ENCODE measurements around the gene FGFR2.

Gene FGFR2

GRCh38 chr10:121497513-121498470, 100.5 kb downstream of the FGFR2 start:
- no peaks in the 10 kb centered on the region for H3K9me3 ChIP-seq (ENCODE audit: low read length)
- no peak overlapping the region for H3K4me3 ChIP-seq (ENCODE audit: low read depth in 1 of 2, low read length in 2 of 2)
- peaks cover 56% of the 10 kb centered on the region for H3K36me3 ChIP-seq (ENCODE audit: insufficient read depth, low read length)
- H3K4me1 ChIP-seq (ENCODE audit: insufficient read depth, low read length), result peaks cover 14% of the 10 kb centered on the region
- no peaks in the 10 kb centered on the region for H3K27me3 ChIP-seq (ENCODE audit: control insufficient read depth in 1 of 2, insufficient read depth in 2 of 2, low read length in 2 of 2)
- H3K27ac ChIP-seq (ENCODE audit: low read depth, low read length), result no peak overlapping the region
- no peak overlapping the region for H3K9ac ChIP-seq (ENCODE audit: low read length)

GRCh38 chr10:121495719-121496118, 102.5 kb downstream of the FGFR2 start:
- H3K4me3 ChIP-seq (ENCODE audit: low read depth in 1 of 2, low read length in 2 of 2), result no peak overlapping the region
- H3K9me3 ChIP-seq (ENCODE audit: low read length), result no peaks in the 10 kb centered on the region
- peaks cover 44% of the 10 kb centered on the region for H3K36me3 ChIP-seq (ENCODE audit: insufficient read depth, low read length)

GRCh38 chr10:121494296-121494695, 103.9 kb downstream of the FGFR2 start:
- H3K36me3 ChIP-seq (ENCODE audit: insufficient read depth, low read length), result peaks cover 40% of the 10 kb centered on the region
- peaks cover 17% of the 10 kb centered on the region for H3K4me1 ChIP-seq (ENCODE audit: insufficient read depth, low read length)
- no peaks in the 10 kb centered on the region for H3K9me3 ChIP-seq (ENCODE audit: low read length)
- H3K4me3 ChIP-seq (ENCODE audit: low read depth in 1 of 2, low read length in 2 of 2), result no peak overlapping the region
- H3K9ac ChIP-seq (ENCODE audit: low read length), result no peak overlapping the region
- no peaks in the 10 kb centered on the region for H3K27me3 ChIP-seq (ENCODE audit: control insufficient read depth in 1 of 2, insufficient read depth in 2 of 2, low read length in 2 of 2)
- no peak overlapping the region for H3K27ac ChIP-seq (ENCODE audit: low read depth, low read length)

More at GRCh38 chr10:121495719-121496118, 102.5 kb downstream of the FGFR2 start:
- Histone ChIP-seq H3K27ac (ENCODE audit: low read depth, low read length) (no peak overlapping the region), H3K9ac (ENCODE audit: low read length) (no peak overlapping the region), H3K27me3 (ENCODE audit: control insufficient read depth in 1 of 2, insufficient read depth in 2 of 2, low read length in 2 of 2) (no peaks in the 10 kb centered on the region), H3K4me1 (ENCODE audit: insufficient read depth, low read length) (peaks cover 13% of the 10 kb centered on the region)

GRCh38 chr10:121493521-121493920, 104.7 kb downstream of the FGFR2 start:
- Histone ChIP-seq H3K27ac (ENCODE audit: low read depth, low read length) (no peak overlapping the region), H3K27me3 (ENCODE audit: control insufficient read depth in 1 of 2, insufficient read depth in 2 of 2, low read length in 2 of 2) (no peaks in the 10 kb centered on the region), H3K4me3 (ENCODE audit: low read depth in 1 of 2, low read length in 2 of 2) (no peak overlapping the region), H3K4me1 (ENCODE audit: insufficient read depth, low read length) (peaks cover 17% of the 10 kb centered on the region), H3K9me3 (ENCODE audit: low read length) (no peaks in the 10 kb centered on the region), H3K36me3 (ENCODE audit: insufficient read depth, low read length) (peaks cover 33% of the 10 kb centered on the region), H3K9ac (ENCODE audit: low read length) (no peak overlapping the region)

- Histone ChIP-seq H3K27me3 (ENCODE audit: control insufficient read depth in 1 of 2, insufficient read depth in 2 of 2, low read length in 2 of 2) (no peaks in the 10 kb centered on the region), H3K9ac (ENCODE audit: low read length) (no peak overlapping the region), H3K9me3 (ENCODE audit: low read length) (no peaks in the 10 kb centered on the region), H3K4me3 (ENCODE audit: low read depth in 1 of 2, low read length in 2 of 2) (peak overlapping the region in 1 of 2 donors; percentile 30), H3K36me3 (ENCODE audit: insufficient read depth, low read length) (peaks cover 33% of the 10 kb centered on the region), H3K4me1 (ENCODE audit: insufficient read depth, low read length) (peaks cover 27% of the 10 kb centered on the region), H3K27ac (ENCODE audit: low read depth, low read length) (peak overlapping the region; percentile 82)
Observed at GRCh38 chr10:121490871-121491519, 107.2 kb downstream of the FGFR2 start.

- Histone ChIP-seq H3K27ac (ENCODE audit: low read depth, low read length) (no peak overlapping the region), H3K9me3 (ENCODE audit: low read length) (no peaks in the 10 kb centered on the region), H3K9ac (ENCODE audit: low read length) (no peak overlapping the region), H3K36me3 (ENCODE audit: insufficient read depth, low read length) (peaks cover 27% of the 10 kb centered on the region), H3K4me1 (ENCODE audit: insufficient read depth, low read length) (peaks cover 31% of the 10 kb centered on the region), H3K27me3 (ENCODE audit: control insufficient read depth in 1 of 2, insufficient read depth in 2 of 2, low read length in 2 of 2) (no peaks in the 10 kb centered on the region), H3K4me3 (ENCODE audit: low read depth in 1 of 2, low read length in 2 of 2) (no peak overlapping the region)
Observed at GRCh38 chr10:121485436-121486139, 112.7 kb downstream of the FGFR2 start.

- H3K27ac ChIP-seq (ENCODE audit: low read depth, low read length), result no peak overlapping the region
- no peaks in the 10 kb centered on the region for H3K9me3 ChIP-seq (ENCODE audit: low read length)
- peaks cover 27% of the 10 kb centered on the region for H3K36me3 ChIP-seq (ENCODE audit: insufficient read depth, low read length)
Observed at GRCh38 chr10:121484816-121485215, 113.4 kb downstream of the FGFR2 start.

GRCh38 chr10:121484401-121484800, 113.8 kb downstream of the FGFR2 start:
- Histone ChIP-seq H3K36me3 (ENCODE audit: insufficient read depth, low read length) (peaks cover 27% of the 10 kb centered on the region), H3K9ac (ENCODE audit: low read length) (no peak overlapping the region)

More at GRCh38 chr10:121484816-121485215, 113.4 kb downstream of the FGFR2 start:
- H3K27me3 ChIP-seq (ENCODE audit: control insufficient read depth in 1 of 2, insufficient read depth in 2 of 2, low read length in 2 of 2), result no peaks in the 10 kb centered on the region
- H3K4me1 ChIP-seq (ENCODE audit: insufficient read depth, low read length), result peaks cover 32% of the 10 kb centered on the region
- H3K9ac ChIP-seq (ENCODE audit: low read length), result no peak overlapping the region
- H3K4me3 ChIP-seq (ENCODE audit: low read depth in 1 of 2, low read length in 2 of 2), result no peak overlapping the region

GRCh38 chr10:121481180-121481579, 117.1 kb downstream of the FGFR2 start:
- Histone ChIP-seq H3K27ac (ENCODE audit: low read depth, low read length) (no peak overlapping the region), H3K4me1 (ENCODE audit: insufficient read depth, low read length) (peaks cover 23% of the 10 kb centered on the region), H3K27me3 (ENCODE audit: control insufficient read depth in 1 of 2, insufficient read depth in 2 of 2, low read length in 2 of 2) (no peaks in the 10 kb centered on the region), H3K9ac (ENCODE audit: low read length) (no peak overlapping the region), H3K36me3 (ENCODE audit: insufficient read depth, low read length) (peaks cover 13% of the 10 kb centered on the region), H3K9me3 (ENCODE audit: low read length) (no peaks in the 10 kb centered on the region), H3K4me3 (ENCODE audit: low read depth in 1 of 2, low read length in 2 of 2) (no peak overlapping the region)

More at GRCh38 chr10:121484401-121484800, 113.8 kb downstream of the FGFR2 start:
- H3K27me3 ChIP-seq (ENCODE audit: control insufficient read depth in 1 of 2, insufficient read depth in 2 of 2, low read length in 2 of 2), result no peaks in the 10 kb centered on the region
- no peaks in the 10 kb centered on the region for H3K9me3 ChIP-seq (ENCODE audit: low read length)
- H3K27ac ChIP-seq (ENCODE audit: low read depth, low read length), result no peak overlapping the region
- no peak overlapping the region for H3K4me3 ChIP-seq (ENCODE audit: low read depth in 1 of 2, low read length in 2 of 2)
- H3K4me1 ChIP-seq (ENCODE audit: insufficient read depth, low read length), result peaks cover 37% of the 10 kb centered on the region

- no peak overlapping the region for H3K27ac ChIP-seq (ENCODE audit: low read depth, low read length)
- no peak overlapping the region for H3K4me3 ChIP-seq (ENCODE audit: low read depth in 1 of 2, low read length in 2 of 2)
- H3K36me3 ChIP-seq (ENCODE audit: insufficient read depth, low read length), result peaks cover 8% of the 10 kb centered on the region
- H3K9me3 ChIP-seq (ENCODE audit: low read length), result no peaks in the 10 kb centered on the region
- no peaks in the 10 kb centered on the region for H3K27me3 ChIP-seq (ENCODE audit: control insufficient read depth in 1 of 2, insufficient read depth in 2 of 2, low read length in 2 of 2)
- H3K9ac ChIP-seq (ENCODE audit: low read length), result no peak overlapping the region
- H3K4me1 ChIP-seq (ENCODE audit: insufficient read depth, low read length), result peaks cover 9% of the 10 kb centered on the region
Observed at GRCh38 chr10:121478556-121478955, 119.7 kb downstream of the FGFR2 start.

All from muscle layer of colon (tissue), 2 donors.